ENCODE measurements around the gene PCK1. TPM values are rescaled to one million over a fixed set of nuclear protein-coding genes. Genes with fewer than 3 reads are reported as not detected.
"Not testable (repeated sequence)": the region's sequence is repeated elsewhere in the genome, so short reads cannot be mapped to it uniquely, and the experiment has no call there.

PCK1 gene
- polyA plus RNA-seq (2014; cell fraction: cytosol; rRNA removed) = not detected in 2 replicates
- polyA plus RNA-seq (2014; cell fraction: nucleus; rRNA removed) = not detected in 2 replicates

DNA sequence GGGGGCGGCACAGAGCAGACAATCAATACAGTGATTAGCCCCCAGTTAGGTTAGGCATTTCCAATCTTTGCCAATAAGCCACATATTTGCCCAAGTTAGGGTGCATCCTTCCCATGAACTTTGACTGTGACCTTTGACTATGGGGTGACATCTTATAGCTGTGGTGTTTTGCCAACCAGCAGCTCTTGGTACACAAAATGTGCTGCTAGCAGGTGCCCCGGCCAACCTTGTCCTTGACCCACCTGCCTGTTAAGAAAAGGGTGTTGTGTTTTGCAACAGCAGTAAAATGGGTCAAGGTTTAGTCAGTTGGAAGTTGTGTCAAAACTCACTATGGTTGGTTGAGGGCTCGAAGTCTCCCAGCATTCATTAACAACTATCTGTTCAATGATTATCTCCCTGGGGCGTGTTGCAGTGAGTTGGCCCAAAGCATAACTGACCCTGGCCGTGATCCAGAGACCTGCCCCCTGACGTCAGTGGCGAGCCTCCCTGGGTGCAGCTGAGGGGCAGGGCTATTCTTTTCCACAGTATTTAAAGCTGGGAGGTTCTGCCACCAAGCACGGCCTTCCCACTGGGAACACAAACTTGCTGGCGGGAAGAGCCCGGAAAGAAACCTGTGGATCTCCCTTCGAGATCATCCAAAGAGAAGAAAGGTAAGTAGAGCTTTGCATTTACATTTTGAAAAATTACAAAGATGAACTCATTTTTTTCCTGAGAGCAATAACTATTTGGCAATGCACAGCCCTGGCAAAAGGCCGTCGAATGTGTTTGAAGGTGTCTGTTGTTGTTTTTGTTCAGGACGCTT, at the start of gene PCK1:
Gene PCK1, plus strand, starts transcription at position 557 of the 802 bp plus-strand sequence. CDS start 302 bp downstream, outside the sequence.
- DNase-seq (ENCODE audit: low spot score) = no peak

DNA sequence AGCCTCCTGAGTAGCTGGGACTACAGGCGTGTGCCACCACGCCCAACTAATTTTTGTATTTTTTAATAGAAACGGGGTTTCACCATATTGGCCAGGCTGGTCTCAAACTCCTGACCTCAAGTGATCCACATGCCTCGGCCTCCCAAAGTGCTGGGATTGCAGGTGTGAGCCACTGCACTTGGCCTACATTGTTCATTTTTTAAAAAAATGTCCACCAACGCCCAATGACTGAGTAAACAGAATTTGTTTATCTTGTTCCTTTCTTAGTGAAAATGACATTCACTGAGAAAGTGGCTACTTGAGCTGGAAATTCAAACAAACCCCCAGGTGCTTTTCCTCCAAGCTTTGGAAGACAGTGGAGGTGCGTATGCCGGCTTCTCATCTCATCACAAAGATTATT, 49.2 kb upstream of the PCK1 start:
- DNase-seq (ENCODE audit: low spot score) = not testable (repeated sequence)

GRCh38 chr20:57512432-57512831, 48.5 kb upstream of the PCK1 start:
- no peak for DNase-seq (ENCODE audit: low spot score)

GRCh38 chr20:57513199-57513598, 47.7 kb upstream of the PCK1 start:
- DNase-seq (ENCODE audit: low spot score) = no peak

GRCh38 chr20:57514273-57514751, 46.6 kb upstream of the PCK1 start:
- peak; percentile 64 for DNase-seq (ENCODE audit: low spot score)

DNA sequence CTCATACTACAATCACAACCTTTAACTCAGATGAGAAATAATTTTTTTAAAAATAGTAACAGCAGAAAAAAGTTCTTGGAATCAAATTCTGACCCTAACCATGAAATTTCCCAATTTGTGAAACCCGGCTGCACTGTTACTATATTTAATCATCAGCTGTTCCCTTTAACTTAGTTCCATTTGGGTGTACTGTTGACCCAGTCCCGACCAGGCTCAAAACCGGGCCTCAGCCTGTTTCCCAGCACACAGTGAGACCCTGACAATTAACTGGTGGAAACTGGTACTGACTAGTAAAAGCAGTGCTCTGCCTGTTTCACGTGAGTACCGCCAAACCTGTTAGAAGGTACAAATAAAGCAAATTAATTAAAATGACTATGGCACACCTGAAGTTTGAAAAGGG, 43.0 kb upstream of the PCK1 start:
- DNase-seq (ENCODE audit: low spot score) = no peak

DNA sequence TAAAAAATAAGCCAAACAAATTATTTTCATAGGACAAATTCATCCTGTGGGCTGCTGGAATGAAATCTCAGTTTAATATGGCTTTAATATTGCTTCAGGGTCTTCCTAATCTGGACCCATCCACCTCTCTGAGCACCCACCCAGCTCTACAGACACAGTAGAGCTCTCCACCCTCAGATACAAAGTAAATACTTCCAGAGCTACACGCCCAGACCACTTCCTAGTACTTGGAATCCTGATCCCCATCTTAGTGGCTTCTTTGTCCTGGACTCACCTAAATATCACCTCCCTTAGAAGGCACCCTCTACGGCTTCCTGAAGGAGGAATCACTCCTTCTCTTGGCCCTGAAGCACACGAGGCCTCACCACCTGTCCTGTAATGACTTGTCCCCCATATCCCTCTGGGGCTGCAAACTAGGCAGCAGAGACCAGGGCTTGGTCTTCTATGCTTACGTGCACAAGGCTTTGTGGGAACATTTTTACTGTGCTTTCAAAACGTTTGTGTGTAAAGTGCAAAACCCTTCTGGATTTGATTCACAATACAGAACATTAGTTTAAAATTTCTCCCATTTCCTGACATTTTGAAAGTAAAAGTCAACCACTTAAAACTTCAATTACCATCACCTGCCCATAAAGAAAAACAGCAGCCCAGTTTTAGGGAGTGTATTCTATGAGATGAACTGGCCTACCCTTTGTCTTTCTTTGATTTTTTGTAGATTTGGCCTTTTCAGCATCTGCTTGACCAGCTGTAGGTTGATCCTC, 38.4 kb upstream of the PCK1 start:
- DNase-seq (ENCODE audit: low spot score) = no peak

- DNase-seq (ENCODE audit: low spot score) = no peak
Observed at GRCh38 chr20:57523782-57524181, 37.1 kb upstream of the PCK1 start.

- no peak for DNase-seq (ENCODE audit: low spot score)
Observed at GRCh38 chr20:57524511-57525176, 36.3 kb upstream of the PCK1 start, which contains the start of gene CTCFL. TSS of gene CTCFL (minus strand) at chr20:57525140. CDS start at chr20:57524205, 935 bp downstream.

DNA sequence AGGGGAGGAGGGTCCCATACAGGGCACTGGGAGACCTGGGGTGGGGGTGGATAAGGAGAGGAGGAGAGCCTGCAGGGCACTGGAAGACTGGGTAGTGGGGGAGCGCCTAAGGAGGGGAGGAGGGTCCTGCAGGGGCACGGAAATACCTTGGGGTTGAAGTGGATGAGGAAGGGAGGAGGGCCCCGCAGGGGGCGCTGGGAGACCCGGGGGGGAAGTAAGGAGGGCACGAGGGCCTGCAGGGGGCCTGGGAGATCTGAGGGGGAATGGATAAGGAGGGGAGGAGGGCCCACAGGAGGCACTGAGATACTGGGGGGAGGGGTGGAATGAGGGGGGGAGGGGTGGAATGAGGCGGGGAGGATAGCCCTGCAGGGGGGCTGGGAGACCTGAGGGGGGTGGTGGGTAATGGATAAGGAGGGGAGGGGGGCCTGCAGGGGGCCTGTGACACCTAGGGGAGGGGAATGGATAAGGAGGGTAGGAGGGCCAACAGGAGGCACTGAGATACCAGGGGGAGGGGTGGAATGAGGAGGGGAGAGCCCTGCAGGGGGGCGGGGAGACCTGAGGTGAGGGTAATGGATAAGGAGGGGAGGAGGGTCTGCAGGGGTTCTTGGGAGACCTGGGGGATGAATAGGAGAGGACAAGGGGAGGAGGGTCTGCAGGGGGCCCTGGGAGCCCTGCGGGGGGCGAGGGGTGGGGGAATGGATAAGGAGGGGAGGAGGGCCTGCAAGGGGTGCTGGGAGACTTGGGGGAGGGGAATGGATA, 35.4 kb upstream of the PCK1 start:
- no peak for DNase-seq (ENCODE audit: low spot score)

DNA sequence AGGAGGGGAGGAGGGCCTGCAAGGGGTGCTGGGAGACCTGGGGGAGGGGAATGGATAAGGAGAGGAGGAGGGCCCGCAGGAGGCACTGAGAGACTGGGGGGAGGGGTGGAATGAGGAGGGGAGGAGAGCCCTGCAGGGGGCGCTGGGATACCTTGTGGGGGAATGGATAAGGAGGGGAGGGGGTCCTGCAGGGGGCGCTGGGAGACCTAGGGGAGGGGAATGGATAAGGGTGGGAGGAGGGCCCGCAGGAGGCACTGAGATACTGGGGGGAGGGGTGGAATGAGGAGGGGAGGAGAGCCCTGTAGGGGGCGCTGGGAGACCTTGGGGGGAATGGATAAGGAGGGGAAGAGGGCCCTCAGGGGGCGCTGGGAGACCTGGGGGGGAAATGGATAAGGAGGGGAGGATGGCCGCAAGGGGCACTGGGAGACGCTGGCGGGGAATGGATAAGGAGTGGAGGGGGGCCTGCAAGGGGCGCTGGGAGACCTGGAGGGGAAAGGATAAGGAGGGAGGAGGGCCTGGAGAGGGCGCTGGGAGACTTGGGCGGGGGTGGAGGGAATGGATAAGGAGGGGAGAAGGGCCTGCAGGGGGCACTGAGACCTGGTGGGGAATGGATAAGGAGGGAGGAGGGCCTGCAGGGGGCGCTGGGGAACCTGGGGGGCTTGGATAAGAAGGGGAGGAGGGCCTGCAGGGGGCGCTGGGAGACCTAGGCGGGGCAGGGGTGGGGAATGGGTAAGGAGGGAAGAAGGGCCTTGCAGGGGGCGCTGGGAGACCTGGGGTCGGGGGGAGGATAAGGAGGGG, 34.6 kb upstream of the PCK1 start:
- no peak for DNase-seq (ENCODE audit: low spot score)

DNA sequence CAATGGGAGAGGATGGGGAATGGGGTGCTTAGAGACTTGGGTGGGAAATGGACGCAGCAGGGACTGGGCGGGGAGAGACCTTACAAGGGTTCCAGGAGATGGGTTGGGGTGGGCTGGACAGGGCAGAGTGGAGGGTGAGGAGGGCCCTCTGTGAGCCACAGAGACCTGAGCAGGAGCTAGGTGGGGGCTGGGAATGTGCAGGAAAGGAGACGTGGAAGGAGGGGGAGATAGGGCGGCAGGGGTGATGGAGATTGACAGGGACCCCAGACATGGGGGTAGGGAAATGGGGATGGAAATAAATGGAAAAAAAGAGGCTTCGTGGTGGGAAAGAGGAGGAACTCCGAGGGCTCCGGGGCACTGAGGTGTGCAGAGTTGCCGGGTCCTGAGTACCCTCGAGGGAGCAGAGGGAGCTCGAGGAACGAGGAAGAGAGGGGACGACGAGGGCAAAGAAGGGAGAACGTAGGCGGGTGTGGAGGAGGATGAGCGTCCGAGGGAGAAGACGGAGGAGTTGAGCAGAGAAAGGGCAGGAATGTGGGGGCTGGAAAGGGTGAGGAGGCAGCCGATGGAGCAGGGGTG, 33.9 kb upstream of the PCK1 start:
- DNase-seq (ENCODE audit: low spot score) = no peak

DNA sequence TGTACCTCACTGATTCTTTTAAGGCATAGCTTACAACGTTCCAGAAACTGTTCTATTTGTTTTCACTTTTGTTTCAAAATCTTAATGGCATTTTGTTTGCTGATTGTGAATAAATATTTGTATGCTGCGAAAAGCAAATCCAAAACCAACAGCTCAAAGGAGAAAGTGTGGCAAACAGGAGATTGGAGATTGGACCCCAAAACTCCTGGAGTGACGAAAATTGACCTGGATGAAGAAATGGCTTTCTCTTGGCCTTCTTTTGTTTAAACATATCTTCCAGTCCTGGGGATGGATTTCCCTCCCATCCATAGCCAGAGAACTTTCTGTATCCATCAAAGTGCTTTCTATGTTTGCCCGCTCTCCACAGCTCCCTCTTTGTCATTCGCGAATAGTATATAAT, 33.2 kb upstream of the PCK1 start:
- DNase-seq (ENCODE audit: low spot score) = no peak

DNA sequence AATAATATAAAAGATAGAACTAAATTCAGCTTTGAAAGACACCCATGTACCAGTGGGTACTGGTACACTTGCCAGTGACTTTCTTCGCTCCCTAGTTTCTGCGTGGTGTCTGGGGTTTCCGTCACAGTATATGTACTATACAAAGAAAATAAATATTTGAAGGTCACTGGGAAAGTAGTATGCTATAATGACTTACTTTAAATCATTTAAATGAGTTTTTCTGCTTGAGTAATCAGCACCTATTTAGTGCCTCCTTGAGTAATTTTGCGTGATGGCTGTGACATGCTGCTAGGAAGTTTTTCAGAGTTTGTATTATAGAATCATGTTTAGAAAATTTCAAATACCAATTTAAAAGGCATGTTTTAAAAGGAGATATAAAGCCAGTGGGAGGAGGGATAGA, 32.8 kb upstream of the PCK1 start:
- DNase-seq (ENCODE audit: low spot score) = no peak

DNA sequence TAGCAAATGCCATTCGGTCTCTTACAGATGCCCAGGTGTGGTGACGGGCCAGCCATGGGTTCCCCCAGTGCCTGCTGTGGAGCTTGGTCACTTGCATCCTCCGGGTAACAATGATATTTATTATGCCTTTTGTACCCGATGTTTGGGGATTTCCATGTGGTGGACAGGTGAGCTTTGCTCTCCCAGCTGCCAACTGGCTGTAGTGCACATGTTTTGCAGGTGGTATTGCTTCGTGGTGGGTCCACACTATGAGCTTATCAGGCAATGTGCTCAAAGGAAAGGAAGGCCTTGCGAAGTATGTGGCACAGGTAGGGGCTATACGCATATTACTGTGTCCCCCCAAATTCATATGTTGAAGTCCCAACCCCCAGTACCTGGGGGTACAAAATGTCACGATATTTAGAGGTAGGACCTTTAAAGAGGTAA, 31.7 kb upstream of the PCK1 start:
- no peak for DNase-seq (ENCODE audit: low spot score)

DNA sequence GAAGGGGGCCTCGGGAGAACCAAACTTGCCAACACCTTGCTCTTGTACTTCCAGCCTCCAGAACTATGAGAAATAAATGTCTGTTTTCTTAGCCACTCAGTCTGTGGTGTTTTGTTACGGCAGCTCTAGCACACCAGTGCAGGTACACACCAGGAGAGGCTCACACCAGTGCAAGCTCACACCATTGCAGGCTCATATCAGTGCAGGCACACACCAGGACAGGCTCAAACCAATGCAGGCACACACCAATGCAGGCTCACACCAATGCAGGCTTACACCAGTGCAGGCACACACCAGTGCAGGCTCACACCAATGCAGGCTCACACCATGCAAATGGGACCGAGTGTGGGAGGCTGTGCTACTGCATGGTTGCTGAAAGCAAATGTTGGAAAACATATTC, 31.1 kb upstream of the PCK1 start:
- DNase-seq (ENCODE audit: low spot score) = no peak

DNA sequence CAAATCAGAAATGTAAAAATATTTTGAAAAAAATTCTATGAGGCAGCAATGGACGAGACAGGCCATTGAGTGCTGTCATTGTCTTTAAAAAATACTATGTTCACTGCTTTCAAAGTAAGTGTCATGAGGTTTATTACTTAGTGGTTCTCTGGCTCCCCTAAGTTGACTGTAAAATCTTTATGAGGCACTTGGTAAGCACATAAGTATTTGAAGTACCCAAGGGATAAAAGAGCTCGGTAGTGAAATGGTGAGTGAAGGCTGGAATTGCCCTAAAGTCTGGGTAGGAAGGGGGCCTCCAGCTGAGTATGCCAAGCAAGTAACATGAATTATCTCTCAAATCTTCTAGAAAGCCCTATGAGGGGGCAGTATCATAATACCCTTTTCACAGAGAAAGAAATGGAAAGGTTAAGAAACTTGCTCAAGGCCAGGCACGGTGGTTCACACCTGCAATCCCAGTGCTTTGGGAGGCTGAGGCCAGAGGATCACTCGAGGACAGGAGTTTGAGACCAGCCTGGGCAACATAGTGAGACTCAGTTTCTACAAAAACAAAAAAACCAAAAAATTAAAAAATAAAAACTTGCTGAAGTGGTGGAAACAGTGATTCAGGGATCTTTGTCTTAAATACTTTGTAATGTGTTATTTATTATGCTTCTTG, 30.5 kb upstream of the PCK1 start:
- no peak for DNase-seq (ENCODE audit: low spot score)

DNA sequence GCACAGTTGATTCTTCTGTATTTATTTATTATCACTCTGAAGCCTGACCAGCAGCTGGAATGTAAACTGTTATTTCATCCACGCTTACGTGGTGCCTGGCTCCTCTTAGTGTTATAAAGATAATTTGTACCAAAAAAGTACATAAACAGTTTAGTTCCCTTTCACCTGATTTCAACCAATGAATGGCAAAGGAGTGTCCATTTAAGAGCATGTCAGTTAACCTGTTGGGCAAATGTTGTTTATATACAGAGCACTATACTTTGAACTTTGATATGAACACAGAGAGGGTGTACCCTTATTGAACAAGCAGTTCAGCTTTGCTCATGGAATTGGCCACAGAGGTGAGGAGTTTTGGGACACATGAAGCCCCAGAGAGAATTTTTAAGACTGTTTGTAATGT, 28.8 kb upstream of the PCK1 start:
- no peak for DNase-seq (ENCODE audit: low spot score)

GRCh38 chr20:57535297-57535696, 25.6 kb upstream of the PCK1 start:
- DNase-seq (ENCODE audit: low spot score) = no peak

Measured in SK-N-DZ (cell line).